ENCODE measurements around the gene POLE2. TPM values are rescaled to one million over a fixed set of nuclear protein-coding genes. Genes with fewer than 3 reads are reported as not detected.

Gene POLE2
- total and polyA plus RNA-seq, 2 of the 13 experiments (the other 11 are each of a cell fraction or from before 2014, with no cell fraction given), result 16.6 to 37.0 TPM

DNA sequence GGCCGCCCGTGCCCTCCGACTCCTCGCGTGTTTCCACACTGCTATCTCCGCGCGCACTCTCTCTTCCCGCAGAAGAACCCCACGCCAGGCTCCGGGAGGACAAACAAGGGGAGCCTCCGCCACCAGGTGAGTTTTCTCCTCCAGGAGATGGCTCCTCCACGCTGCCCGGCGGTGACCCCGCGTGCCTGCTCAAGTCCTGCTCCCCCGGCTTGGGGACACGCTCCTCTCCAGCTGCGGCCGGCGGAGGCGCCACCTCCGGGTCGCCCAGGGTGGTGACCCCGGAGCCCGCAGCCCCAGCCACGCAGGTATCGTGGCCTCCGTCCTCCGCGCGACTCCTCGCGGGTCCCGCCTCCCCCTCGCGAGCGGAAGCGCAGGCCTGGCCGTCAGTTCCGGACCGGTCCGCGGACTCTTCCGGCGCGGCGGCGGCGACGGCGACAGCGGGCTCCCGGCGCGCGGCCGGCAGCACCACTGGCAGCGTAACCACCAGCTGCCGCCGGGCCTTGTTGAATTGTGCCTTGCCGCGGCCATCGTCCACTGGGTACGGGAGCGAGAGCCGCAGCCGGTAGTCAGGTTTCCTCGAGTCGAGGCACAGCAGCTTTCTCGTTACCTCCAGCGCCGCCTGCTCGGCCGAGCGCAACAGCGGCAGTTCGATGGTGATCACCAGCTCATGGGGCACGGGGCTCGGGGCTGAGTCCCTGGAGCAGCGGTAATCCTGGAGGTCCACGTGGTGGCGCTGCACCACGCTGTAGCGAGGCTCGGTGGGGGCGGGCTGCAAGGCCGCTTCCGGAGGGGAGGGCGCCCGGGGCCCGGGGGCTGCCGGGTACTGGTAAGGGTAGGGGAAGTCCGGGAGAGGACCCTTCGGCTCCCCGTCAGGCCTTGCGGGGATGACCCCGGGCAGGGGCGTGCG is 54.1 kb downstream of the POLE2 start (continued):
- TF ChIP-seq, protein P1, sequence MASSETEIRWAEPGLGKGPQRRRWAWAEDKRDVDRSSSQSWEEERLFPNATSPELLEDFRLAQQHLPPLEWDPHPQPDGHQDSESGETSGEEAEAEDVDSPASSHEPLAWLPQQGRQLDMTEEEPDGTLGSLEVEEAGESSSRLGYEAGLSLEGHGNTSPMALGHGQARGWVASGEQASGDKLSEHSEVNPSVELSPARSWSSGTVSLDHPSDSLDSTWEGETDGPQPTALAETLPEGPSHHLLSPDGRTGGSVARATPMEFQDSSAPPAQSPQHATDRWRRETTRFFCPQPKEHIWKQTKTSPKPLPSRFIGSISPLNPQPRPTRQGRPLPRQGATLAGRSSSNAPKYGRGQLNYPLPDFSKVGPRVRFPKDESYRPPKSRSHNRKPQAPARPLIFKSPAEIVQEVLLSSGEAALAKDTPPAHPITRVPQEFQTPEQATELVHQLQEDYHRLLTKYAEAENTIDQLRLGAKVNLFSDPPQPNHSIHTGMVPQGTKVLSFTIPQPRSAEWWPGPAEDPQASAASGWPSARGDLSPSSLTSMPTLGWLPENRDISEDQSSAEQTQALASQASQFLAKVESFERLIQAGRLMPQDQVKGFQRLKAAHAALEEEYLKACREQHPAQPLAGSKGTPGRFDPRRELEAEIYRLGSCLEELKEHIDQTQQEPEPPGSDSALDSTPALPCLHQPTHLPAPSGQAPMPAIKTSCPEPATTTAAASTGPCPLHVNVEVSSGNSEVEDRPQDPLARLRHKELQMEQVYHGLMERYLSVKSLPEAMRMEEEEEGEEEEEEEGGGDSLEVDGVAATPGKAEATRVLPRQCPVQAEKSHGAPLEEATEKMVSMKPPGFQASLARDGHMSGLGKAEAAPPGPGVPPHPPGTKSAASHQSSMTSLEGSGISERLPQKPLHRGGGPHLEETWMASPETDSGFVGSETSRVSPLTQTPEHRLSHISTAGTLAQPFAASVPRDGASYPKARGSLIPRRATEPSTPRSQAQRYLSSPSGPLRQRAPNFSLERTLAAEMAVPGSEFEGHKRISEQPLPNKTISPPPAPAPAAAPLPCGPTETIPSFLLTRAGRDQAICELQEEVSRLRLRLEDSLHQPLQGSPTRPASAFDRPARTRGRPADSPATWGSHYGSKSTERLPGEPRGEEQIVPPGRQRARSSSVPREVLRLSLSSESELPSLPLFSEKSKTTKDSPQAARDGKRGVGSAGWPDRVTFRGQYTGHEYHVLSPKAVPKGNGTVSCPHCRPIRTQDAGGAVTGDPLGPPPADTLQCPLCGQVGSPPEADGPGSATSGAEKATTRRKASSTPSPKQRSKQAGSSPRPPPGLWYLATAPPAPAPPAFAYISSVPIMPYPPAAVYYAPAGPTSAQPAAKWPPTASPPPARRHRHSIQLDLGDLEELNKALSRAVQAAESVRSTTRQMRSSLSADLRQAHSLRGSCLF (CRISPR knock-in tag; IDR thresholded peaks at IDR 0.05; ENCODE audit: borderline replicate concordance), result no peak; the same call in 1 of the 2 replicates
- peak; percentile 31 for TF ChIP-seq FOXA3 (CRISPR knock-in tag; IDR thresholded peaks at IDR 0.05)
- TF ChIP-seq, protein P2, sequence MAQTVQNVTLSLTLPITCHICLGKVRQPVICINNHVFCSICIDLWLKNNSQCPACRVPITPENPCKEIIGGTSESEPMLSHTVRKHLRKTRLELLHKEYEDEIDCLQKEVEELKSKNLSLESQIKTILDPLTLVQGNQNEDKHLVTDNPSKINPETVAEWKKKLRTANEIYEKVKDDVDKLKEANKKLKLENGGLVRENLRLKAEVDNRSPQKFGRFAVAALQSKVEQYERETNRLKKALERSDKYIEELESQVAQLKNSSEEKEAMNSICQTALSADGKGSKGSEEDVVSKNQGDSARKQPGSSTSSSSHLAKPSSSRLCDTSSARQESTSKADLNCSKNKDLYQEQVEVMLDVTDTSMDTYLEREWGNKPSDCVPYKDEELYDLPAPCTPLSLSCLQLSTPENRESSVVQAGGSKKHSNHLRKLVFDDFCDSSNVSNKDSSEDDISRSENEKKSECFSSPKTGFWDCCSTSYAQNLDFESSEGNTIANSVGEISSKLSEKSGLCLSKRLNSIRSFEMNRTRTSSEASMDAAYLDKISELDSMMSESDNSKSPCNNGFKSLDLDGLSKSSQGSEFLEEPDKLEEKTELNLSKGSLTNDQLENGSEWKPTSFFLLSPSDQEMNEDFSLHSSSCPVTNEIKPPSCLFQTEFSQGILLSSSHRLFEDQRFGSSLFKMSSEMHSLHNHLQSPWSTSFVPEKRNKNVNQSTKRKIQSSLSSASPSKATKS (CRISPR knock-in tag; IDR thresholded peaks at IDR 0.05), result peak; percentile 94; the same call in 1 of the 2 replicates
- TF ChIP-seq ISX (CRISPR knock-in tag; conservative IDR thresholded peaks at IDR 0.05), result no peak
- no peak for TF ChIP-seq ZNF788 (CRISPR knock-in tag; IDR thresholded peaks at IDR 0.05; ENCODE audit: borderline replicate concordance)
- no peak for TF ChIP-seq MBD4 (IDR thresholded peaks at IDR 0.05; ENCODE audit: borderline replicate concordance, low read length)
- TF ChIP-seq ZNF724P (CRISPR knock-in tag; IDR thresholded peaks at IDR 0.05; ENCODE audit: borderline replicate concordance), result no peak; the same call in 1 of the 2 replicates
- TF ChIP-seq ZNF10 (CRISPR knock-in tag; IDR thresholded peaks at IDR 0.05; ENCODE audit: borderline replicate concordance, low read depth), result no peak
- TF ChIP-seq ELF3 (CRISPR knock-in tag; IDR thresholded peaks at IDR 0.05), result no peak
- no peak; the same call in 1 of the 2 replicates for TF ChIP-seq ZFYVE20 (CRISPR knock-in tag; IDR thresholded peaks at IDR 0.05; ENCODE audit: borderline replicate concordance, low read depth)
- TF ChIP-seq, protein P3, sequence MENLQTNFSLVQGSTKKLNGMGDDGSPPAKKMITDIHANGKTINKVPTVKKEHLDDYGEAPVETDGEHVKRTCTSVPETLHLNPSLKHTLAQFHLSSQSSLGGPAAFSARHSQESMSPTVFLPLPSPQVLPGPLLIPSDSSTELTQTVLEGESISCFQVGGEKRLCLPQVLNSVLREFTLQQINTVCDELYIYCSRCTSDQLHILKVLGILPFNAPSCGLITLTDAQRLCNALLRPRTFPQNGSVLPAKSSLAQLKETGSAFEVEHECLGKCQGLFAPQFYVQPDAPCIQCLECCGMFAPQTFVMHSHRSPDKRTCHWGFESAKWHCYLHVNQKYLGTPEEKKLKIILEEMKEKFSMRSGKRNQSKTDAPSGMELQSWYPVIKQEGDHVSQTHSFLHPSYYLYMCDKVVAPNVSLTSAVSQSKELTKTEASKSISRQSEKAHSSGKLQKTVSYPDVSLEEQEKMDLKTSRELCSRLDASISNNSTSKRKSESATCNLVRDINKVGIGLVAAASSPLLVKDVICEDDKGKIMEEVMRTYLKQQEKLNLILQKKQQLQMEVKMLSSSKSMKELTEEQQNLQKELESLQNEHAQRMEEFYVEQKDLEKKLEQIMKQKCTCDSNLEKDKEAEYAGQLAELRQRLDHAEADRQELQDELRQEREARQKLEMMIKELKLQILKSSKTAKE (CRISPR knock-in tag; IDR thresholded peaks at IDR 0.05; ENCODE audit: borderline replicate concordance), result peak; percentile 70
- TF ChIP-seq HNF4G (IDR thresholded peaks at IDR 0.05; ENCODE audit: borderline replicate concordance, low read depth, low read length), result 0 out of 2 replicates have a peak, but pooled peaks have one; percentile 1
- no peak; the same call in 1 of the 2 replicates for TF ChIP-seq HNF4G (CRISPR knock-in tag; IDR thresholded peaks at IDR 0.05; ENCODE audit: borderline replicate concordance, low read depth)
- TF ChIP-seq ZNF552 (CRISPR knock-in tag; IDR thresholded peaks at IDR 0.05; ENCODE audit: borderline replicate concordance), result no peak; the same call in 1 of the 2 replicates
- no peak for TF ChIP-seq XBP1 (CRISPR knock-in tag; IDR thresholded peaks at IDR 0.05)
- no peak for TF ChIP-seq PCBP1 (IDR thresholded peaks at IDR 0.05; ENCODE audit: borderline replicate concordance, low read depth, low read length)
- TF ChIP-seq, protein P4, sequence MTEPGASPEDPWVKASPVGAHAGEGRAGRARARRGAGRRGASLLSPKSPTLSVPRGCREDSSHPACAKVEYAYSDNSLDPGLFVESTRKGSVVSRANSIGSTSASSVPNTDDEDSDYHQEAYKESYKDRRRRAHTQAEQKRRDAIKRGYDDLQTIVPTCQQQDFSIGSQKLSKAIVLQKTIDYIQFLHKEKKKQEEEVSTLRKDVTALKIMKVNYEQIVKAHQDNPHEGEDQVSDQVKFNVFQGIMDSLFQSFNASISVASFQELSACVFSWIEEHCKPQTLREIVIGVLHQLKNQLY (CRISPR knock-in tag; IDR thresholded peaks at IDR 0.05), result no peak
- TF ChIP-seq CHCHD3 (CRISPR knock-in tag; IDR thresholded peaks at IDR 0.05), result no peak
